ENCODE results near the gene DCST1.

The DCST1 gene

DNA sequence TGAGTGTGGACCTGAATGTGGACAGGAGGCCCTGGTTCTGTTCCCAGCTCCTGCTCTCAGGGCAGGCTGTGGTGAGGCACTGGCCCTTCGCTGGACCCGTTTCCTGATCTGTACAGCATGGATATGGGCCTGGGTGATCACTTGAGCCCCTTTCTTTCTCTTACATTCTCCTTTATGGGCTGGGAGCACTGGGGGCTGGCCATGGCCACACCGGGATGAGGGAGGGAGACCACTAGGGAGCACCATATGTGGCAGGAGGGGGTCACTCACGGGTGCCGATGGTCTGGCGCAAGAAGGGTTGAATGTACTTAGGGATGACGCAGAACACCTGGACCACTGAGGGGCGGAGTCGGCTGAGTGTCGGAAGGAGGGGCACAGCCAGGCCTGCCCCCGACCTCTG, 2.7 kb upstream of the DCST1 start:
- DNase-seq (ENCODE audit: low spot score) (no peak), FAIRE-seq (no peak)

DNA sequence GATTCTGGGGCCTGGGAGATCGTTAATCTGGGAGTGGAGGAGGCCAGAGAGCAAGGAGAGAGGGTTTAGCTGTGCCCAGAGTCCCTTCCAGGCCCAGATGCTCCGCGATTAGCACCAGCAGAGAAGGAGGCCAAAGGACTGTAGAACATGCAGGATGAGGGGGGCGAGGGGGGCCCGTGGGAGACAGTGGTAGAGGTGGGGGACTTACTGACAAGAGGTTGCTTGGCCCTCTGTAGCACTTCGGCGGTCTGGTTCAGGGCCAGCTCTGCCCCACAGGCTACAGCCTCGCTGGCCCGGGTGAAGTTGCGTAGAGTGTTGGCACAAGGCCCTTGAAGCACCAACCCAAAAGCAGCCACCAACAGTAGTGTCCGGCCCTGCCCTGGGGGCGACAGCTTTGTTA, 738 bp upstream of the DCST1 start:
- FAIRE-seq (no peak), DNase-seq (ENCODE audit: low spot score) (no peak)

DNA sequence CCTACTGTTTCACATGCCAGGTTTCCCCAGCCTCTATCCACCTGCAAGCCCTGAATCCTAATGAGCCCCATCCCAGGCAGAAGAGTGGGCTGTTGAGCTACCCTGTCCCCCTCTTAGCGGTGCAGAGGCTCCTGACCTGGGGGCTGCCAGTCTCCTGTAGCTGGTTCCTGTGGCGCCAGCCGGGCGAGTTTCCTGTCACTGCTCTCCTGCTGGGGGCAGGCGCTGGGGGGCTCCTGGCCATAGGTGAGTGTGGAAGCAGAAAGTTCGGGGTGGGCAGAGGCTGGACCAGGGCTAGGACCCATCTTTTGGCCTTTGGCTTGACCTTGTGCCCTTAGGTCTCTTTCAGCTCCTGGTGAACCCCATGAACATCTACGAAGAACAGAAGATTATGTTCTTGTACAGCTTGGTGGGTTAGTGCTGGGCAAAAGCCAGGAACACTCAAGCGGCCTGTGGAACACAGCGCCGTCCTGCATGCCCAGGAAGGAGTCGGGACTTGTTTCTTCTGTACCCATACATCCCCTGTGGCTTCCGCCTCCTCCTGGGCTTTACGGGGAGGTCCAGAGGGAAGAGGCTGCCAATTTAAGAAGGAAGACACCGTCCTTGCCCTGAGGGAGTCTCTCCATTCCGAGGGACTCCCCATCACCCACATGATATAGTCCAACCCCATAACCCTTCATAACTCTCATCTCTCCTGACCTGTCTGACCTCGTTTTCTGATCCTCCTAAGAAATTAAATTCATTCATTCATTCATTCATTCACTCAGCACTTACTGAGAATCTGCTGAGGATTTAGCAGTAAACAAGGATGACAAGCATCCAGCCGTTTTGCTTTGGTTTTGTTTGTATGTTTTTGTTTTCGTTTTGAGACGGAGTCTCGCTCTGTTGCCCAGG, 939 bp downstream of the DCST1 start:
- DNase-seq (ENCODE audit: low spot score), result no peak

DNA sequence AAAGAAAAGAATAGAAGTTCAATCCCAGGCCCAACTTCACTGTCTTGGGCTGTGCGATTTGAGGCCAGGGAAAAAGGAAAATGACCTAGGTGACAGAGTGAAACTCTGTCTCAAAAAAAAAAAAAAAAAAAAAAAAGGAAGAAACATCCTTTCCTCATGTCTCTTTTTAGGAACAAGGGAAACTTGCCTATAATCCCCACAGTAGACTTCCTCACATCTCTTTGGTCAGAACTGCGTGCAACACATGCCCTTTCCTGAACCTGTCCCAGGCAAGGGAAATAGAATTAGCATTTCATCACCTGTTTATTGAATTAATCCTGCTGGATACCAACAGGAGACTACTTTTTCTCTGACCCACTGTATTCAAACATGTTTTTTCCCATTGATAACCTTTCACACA, 2.3 kb downstream of the DCST1 start:
- no peak for FAIRE-seq
- DNase-seq (ENCODE audit: low spot score), result no peak

More for the DNA sequence above, 939 bp downstream of the DCST1 start:
- FAIRE-seq, result no peak

DNA sequence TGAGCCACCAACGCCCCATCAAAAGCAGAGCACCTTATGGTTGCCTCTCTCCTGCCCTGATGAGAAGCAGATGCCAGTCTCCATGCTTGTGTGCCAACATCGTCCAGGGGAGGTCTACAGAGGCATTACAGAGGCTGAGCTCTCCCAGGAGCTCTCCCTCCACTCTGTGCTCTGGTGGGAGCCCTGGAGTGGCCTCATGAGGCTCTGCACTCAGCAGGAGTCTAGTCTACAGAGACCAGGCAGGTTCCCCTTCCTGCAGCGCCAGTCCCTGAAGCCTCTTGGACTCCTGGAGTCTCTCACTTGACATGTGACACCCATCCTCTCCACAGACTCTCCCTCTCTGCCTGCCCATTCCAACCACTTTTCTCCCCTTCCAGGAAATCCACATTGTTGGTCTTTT, 3.4 kb downstream of the DCST1 start:
- DNase-seq (ENCODE audit: low spot score) (no peak), FAIRE-seq (no peak)

DNA sequence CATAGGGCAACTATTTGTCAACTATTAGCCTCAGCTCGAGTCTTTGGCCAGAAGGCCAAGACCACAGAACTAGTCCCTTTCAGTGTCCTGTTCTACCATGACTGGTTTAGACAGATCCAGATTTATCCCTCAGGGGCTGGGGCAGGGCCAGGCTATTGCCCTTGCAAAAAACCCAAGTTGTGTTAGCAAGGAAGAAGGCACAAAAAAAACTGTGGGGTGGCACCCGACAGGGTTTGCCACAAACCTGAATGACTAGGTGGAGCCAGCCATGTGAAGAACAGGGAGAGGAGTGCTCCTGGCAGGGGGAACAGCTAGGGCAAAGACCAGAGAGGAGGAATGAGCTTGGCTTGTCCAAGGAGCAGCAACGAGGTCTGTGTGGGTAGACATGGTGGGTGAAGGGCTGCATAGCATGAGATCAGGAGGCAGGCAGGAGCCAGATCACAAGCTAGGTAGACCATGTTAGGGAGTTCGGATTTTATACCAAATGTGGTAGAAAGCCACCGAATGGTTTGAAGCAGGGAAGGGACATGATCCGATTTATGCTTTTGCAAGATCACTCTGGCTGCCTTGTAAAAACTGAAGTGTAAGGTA, 4.3 kb downstream of the DCST1 start:
- FAIRE-seq (no peak), DNase-seq (ENCODE audit: low spot score) (no peak)

DNA sequence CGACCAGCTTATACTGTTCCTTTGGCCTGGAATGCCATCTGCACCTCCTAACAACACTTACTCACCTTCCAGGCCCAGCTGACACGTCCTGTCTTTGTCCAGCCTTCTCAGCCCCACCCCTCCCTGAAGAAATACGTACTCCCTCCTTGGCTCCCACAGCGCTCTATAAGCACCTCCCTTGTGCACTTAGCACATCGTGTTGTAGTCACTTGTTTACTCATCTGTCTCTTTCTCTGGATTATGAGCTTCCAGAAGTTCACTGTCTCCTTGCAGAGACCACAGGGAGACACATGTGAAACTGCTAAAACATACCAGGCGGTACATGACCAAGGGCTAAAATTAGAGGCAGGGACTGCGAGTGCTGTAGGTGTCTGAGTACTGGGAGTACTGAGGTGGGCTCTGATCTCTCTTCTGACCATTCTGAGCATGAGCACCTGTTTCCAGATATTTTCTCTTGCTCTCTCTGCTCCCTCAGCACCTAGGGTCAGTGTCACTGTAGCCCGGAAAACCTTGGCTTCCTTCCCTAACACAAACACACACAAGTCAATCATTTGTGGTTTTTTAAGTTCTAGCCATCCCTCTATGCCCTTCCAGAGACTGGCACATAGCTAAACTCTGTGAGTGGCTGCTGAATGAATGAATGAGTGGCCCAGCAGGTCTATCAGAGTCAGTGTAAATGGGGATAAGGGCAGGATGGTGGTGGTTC, 5.1 kb downstream of the DCST1 start:
- DNase-seq (ENCODE audit: low spot score), result no peak

DNA sequence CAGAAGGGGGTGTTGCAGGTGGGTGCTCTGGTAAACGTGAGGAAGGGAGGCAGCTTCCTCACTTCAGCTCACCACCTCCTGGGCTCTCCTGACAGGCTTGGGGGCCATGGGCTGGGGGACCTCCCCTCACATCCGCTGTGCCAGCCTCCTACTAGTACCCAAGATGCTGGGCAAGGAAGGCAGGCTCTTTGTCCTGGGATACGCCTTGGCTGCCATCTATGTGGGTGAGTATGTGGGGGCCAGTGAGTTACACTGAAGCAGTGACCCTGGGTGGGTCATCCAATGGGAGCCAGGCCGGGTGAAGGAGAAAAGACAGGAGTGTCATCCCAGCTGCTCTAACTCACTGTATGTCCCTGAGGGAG, 5.7 kb downstream of the DCST1 start:
- no peak for DNase-seq (ENCODE audit: low spot score)
- no peak for FAIRE-seq

More for the DNA sequence above, 5.1 kb downstream of the DCST1 start:
- no peak for FAIRE-seq

DNA sequence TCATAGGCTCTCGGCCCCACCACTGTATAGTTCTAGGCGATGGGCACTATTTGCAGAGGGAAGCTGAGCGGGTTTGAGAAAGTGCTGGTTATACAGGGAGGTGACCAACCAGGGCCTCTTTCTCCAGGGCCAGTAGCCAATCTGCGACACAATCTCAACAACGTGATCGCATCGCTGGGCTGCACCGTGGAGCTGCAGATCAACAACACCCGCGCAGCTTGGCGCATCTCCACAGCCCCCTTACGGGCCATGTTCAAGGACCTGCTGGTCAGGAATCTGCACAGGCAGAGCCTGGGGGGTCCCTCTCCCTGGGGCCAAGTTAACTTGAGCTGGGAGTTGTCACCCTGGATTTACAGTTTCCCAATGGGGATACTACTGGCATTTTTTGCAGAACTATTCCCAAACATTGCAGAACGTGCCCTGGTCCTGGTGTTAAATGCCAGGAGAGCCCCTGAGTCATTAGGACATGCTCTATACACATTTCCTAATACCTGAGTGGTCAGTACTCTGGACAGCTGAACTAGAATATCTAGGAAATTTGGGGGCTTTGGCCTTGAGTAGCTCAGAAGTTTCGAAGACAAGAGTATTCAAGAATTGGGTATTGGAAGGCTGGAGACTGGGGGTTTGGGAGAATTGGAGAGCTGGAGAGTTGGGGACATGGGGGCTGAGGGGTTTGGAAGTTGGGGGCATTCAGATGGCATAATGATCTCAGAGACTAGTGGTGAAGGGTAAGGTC, 6.9 kb downstream of the DCST1 start:
- DNase-seq (ENCODE audit: low spot score) (no peak), FAIRE-seq (no peak)

DNA sequence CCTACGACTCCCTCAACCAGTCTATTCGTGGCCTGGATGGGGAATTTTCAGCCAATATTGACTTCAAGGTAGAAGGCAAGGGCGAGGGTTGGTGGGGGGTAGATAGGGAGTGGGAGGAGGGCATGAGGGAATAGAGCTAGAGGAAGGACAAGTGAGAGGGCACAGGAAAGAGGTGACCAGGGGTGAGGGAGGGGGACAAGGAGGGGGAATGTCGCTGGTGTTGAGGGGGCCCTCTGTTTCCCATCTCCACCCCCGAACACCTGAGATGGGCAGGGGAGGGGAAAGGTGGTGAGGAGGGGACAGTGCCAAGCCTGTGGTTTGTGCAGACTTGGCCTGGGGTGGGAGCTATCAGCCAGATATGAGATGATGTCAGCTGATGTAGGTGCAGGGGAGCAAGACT, 9.2 kb downstream of the DCST1 start:
- FAIRE-seq (no peak), DNase-seq (ENCODE audit: low spot score) (no peak)

DNA sequence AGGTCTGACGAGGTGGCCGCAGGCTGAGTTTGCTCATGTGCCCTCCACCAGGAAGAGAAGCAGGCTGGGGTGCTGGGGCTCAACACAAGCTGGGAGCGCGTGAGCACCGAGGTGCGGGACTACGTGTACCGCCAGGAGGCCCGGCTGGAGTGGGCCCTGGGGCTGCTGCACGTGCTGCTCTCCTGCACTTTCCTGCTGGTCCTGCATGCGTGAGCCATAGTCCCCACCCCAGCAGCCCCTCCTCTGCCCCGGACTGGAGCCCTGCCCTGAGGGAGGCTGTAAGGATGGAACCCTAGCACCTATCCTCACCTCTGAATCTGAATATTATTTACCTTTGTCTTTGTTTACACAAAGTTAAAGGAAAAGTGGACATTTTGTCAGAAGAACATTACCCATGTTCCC, 9.7 kb downstream of the DCST1 start:
- no peak for FAIRE-seq
- no peak for DNase-seq (ENCODE audit: low spot score)

DNA sequence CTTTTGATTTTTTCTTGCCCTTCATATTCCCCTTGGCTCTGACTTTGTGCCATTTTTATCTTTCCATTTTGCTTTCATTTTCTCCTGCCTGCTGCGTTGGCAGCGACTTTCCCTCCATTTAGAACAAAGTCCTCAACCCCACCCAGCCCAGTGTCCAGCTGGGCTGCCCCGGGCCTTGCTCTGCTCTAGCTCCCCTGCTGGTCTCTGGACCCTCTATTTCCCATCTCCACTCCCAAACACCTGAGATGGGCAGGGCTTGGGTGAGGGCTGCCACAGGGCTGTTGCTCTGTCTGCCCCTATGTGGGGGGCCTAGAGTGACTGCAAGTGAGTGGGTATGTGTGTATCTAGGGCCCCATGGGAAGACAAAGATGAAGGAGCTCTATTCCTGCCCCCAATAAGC, 10.2 kb downstream of the DCST1 start:
- DNase-seq (ENCODE audit: low spot score) (no peak), FAIRE-seq (no peak)

DNA sequence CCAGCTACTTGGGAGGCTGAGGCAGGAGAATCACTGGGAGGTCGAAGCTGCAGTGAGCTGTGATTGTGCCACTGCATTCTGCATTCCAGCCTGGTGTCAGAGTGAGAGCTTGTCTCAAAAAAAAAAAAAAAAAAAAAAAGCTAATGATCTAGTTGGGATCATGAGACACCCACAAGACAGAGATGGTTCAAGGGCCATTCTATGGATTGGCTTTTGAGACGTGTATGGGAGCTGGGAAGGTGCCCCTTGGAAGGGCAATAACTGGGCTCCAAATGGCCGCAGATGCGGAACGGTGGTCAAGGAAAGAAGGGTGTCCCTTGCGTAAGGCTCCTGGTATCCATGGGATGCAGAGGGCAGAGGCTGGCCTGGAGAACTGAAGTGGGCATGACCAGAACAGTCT, 10.7 kb downstream of the DCST1 start:
- no peak for DNase-seq (ENCODE audit: low spot score)
- no peak for FAIRE-seq

DNA sequence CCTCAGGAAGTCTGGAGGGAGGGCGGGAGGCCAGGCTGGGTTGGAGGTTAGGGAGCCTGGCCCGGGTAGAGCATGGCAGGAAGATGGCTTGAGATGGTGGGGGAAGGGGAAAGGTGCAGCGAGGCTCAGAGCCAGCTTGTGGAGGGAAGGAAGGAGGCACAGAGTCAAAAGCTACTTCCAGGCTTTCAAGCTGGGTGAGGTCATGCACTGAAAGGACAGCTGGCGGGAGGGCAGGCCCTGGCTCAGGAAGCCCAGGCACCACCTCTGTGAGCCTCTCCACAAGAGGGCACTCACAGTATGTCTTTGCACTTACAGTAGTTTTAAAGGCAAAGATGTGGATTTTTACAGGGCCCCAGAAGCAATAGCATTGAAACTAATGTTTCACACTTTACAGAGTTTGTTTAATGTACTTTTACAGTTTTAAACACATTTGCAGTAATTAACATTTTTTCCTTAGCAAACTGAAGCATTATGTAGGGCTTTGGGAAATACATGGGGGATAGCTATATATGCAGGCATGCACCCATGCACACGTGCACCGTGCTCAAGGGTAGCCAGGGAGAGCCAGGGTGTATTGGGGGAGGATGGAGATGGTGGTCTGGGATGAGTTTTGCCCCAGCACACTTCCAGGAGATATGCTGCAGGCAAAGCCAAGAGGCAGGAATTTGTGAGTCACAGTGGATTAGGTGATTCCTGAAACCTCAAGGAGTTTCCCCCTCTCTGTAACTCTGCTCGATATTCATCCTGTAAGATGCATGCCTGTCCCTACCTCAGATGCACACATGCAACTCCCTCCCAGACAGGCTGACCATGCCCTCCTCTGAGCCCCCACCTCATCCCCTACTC, 11.4 kb downstream of the DCST1 start:
- peak; percentile 84 for DNase-seq (ENCODE audit: low spot score)
- no peak for FAIRE-seq

DNA sequence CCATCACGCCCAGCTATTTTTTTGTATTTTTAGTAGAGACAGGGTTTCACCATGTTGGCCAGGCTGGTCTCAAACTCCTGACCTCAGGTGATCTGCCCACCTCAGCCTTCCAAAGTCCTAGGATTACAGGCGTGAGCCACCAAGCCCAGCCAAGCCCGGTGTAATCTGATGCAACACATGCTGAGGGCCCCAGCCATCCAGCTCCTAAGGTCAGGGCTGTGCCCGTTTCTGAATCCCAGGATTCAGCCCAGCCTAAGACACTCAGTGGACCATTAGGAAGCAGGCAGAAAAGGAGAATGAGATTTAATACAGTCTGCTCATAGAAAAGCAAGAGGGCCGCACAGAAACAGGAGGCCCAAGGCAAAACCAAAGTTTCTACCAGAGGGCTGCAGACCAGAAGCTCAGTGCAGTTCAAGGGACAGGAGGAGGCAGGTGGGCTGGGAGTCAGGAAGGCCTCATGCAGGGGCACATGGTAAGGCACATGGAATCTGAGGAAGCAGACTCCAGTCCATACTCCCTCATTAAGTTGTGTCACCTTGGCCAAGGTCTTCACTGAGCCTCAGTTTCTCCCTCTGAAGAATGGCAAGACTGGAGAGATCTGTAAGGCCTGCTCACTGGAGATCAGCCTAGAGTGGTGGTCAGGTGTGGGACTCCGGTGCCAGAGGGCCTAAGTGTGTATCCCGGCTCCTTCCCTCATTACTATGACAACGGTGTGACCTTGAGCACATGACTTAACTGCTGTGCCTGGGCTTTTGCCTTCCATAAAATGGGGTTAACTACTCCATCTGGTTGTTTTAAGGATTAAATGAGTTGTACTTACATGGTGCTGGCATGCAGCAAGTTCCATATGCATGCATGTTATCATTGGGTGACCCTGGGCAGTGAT, 15.1 kb downstream of the DCST1 start:
- DNase-seq (ENCODE audit: low spot score) (no peak), FAIRE-seq (no peak)

DNA sequence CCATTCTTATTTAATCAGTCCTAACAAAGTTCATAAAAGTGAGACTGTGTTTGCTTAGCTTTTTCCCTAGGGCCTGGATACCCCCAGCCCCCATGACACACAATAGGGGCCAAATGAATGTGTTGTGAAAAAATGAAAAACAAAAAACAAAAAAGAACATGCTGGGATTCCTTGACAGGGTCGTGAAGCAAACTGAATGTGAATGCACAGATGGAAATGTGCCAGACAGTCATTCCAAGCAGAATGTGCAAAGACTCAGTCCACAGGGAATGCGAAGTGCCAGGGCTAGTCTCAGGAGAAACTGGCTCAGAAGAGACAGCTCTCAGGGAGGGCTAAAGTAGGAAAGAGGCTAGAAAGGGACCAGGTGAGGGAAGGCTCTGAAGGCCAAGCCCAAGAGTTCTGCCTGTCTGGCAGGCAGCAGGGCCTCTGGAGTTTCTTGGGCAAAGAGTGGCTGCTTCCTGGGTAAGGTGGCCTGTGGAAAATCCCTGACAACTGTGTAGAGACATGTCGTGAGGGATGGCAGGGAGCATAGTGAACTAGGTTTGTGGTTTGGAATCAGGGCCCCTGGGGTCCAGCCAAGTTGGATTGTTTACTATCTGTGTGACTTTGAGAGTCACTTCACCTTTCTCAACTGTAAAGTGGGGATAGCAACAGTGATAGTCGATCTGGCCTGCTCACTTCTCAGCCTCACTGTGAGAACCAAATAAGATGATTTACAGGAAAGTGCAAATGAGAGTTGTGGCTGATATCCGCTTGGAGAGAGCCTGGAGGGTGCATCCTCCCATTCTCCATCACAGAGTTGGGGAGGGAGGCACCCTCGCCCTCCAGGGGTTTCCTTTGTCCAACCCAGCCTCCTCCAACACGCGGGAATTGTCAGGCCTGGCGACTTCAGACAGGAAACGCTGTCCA, 16.3 kb downstream of the DCST1 start:
- FAIRE-seq (no peak), DNase-seq (ENCODE audit: low spot score) (no peak)

DNA sequence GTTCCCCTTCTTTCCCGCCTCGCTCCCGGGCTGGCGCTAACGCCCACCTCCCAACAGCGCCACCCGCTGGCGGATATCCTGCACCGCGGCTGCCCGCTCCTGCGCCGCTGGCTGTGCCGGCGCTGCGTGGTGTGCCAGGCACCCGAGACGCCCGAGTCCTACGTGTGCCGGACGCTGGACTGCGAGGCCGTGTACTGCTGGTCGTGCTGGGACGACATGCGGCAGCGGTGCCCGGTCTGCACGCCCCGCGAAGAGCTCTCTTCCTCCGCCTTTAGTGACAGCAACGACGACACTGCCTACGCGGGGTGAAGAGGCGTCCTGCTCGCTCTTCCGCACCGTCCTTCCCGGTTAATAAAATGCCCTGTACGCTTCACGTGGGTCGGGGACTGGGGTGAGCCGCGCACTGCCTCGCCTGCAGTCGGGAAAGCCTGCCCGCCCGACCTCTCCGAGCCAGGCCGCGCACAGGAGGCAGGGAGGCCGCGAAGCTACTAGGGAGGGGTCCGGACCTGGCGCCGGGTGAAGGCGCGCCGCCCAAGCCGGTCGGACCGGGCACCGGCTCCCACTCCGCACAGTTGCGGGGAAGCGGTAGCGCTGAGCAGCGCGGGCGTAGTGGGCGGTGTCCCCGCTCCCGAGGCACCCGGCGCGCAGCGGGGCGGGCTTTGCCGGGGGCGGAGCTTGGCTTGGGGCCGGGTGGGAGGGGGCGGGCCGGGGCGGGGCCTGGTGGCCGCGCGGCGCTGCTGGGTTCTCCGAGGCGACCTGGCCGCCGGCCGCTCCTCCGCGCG, 17.1 kb downstream of the DCST1 start, which contains the start of gene ADAM15:
ADAM15 (plus strand) TSS at position 757 of the 782 bp plus-strand sequence. CDS start 71 bp downstream, outside the sequence.
- DNase-seq (ENCODE audit: low spot score) (peak; percentile 95), FAIRE-seq (no peak)

DNA sequence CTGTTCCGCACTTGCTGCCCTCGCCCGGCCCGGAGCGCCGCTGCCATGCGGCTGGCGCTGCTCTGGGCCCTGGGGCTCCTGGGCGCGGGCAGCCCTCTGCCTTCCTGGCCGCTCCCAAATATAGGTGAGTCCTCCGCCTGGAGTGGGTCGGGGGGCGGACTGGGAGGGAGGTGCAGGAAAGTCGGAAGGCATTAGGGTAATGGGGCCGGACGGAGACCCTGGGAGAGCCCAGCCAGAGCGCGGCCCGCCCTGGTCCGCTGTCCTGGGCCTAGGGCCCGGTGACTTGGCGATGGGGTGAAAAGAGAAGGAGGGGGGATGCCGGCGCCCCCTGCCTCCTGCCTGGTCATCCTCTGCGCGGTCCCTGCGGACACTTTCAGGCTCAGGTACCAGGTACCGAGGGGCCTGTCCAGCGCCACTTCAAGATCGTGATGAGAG, 17.7 kb downstream of the DCST1 start:
- DNase-seq (ENCODE audit: low spot score), result no peak

More for the DNA sequence above, 17.7 kb downstream of the DCST1 start:
- FAIRE-seq, result no peak

All from urothelium cell line (cell line).